NB4 (cell line): ENCODE measurements around the gene IL16.

ENCODE experiments used
- DNase-seq: peaks from one replicate; pipeline ENCODE4 v3.0.0; 2010; ENCODE audit warnings: low read depth
- H3K4me3 ChIP-seq: one replicate; pipeline ENCODE4 v1.5.1; 2011; ENCODE audit warnings: mild to moderate bottlenecking, low read depth, low read length, moderate library complexity
- MYC ChIP-seq: IDR thresholded peaks from 2 replicates; pipeline ENCODE4 v1.6.1; 2011; ENCODE audit warnings: low read depth, low read length
- POLR2A ChIP-seq: IDR thresholded peaks from 2 replicates; pipeline ENCODE4 v1.6.1; 2011; ENCODE audit warnings: mild to moderate bottlenecking; ENCODE audit not compliant: insufficient read length; ENCODE audit errors: extremely low read depth
- TF ChIP-seq, protein P1 (sequence below): IDR thresholded peaks from one replicate; pipeline ENCODE4 v1.5.1; 2012; ENCODE audit warnings: low read depth, low read length
- TF ChIP-seq, protein P2 (sequence below): IDR thresholded peaks from 2 replicates; pipeline ENCODE4 v1.6.1; 2011; ENCODE audit warnings: low read depth, low read length

The IL16 gene

DNA sequence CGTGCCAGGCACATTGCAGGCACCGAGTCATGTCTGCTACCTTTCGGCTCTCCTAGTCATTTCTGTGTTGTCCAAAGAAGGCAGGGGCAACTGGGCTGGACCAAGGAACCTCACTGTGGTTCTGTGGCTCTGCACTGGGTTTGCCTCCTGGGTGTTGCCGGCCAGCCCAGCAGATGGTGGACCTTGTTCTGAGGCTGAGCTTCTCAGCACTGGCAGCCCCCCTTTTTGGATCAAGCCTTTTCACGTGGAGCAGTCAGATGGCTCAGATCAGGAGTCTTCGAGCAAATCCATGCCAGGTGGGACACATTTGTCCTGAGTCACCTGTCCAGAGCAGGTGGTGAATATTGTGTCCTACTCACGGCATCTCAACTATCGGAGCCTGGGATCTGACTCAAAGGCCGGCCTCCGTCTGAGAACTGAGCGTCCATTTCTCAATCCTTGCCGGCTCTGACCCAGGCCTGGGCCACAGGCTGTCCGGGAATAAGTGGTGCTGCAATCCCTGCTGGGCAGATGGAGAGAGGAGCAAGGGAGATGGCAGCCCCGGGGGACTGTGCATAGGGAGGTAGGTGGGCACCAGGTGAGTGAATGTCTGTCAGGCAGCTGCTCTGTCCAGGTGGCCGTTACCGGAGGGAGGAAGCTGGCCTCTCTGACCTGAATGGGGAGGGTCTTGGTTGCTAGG, at the start of gene IL16:
Gene IL16, plus strand, starts transcription at position 304 of the 679 bp plus-strand sequence. CDS start 28,521 bp downstream, outside the sequence.
- TF ChIP-seq, protein P1, sequence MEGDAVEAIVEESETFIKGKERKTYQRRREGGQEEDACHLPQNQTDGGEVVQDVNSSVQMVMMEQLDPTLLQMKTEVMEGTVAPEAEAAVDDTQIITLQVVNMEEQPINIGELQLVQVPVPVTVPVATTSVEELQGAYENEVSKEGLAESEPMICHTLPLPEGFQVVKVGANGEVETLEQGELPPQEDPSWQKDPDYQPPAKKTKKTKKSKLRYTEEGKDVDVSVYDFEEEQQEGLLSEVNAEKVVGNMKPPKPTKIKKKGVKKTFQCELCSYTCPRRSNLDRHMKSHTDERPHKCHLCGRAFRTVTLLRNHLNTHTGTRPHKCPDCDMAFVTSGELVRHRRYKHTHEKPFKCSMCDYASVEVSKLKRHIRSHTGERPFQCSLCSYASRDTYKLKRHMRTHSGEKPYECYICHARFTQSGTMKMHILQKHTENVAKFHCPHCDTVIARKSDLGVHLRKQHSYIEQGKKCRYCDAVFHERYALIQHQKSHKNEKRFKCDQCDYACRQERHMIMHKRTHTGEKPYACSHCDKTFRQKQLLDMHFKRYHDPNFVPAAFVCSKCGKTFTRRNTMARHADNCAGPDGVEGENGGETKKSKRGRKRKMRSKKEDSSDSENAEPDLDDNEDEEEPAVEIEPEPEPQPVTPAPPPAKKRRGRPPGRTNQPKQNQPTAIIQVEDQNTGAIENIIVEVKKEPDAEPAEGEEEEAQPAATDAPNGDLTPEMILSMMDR: no peak
- no peak for TF ChIP-seq MYC
- no peak within 1 kb of the TSS for H3K4me3 ChIP-seq
- DNase-seq: no peak

DNA sequence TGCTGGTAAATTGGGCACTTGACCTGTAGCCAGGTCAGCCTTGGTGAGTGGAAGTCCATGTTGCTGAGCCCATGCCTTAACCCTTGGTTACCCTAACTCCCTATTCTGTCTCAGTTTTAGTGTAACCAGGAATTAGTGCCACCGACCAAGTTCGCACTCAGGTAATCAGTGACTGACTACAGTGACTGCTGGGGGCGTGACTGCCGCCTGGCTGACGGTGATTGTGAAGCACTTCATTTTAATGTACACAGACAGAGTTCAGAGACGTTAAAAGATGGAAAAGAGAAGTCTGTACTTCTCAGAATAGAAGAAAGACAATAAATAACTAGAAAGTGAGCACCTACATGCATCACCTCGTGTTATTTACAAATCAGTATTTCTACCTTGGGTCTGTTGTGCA, 45.3 kb upstream of the IL16 start:
- TF ChIP-seq MYC (no peak), POLR2A (no peak)
- TF ChIP-seq, protein P2, sequence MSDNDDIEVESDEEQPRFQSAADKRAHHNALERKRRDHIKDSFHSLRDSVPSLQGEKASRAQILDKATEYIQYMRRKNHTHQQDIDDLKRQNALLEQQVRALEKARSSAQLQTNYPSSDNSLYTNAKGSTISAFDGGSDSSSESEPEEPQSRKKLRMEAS: no peak
- TF ChIP-seq, protein P1: no peak
- no peak overlapping the region for H3K4me3 ChIP-seq
- no peak for DNase-seq

DNA sequence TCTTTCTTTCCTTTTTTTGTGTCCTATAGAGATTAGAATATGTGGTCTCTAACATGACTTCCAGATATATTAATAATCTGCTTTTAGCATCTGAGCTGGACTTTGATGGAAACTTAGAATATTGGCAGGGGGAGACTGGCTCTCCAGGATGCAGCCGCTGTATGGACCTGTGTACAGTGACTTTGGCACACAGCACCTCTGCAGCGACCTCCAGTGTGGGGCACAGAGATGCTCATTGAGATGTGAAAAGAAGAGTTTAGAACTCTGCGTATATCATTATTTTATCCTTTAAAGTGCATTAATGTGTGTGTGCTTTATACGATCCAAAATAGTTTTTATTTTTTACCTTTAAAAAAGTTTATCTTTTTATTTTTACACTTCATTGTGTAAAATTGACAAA, 44.3 kb upstream of the IL16 start:
- TF ChIP-seq MYC: no peak
- TF ChIP-seq, protein P1: peak; percentile 13
- DNase-seq: no peak
- H3K4me3 ChIP-seq: no peak overlapping the region

DNA sequence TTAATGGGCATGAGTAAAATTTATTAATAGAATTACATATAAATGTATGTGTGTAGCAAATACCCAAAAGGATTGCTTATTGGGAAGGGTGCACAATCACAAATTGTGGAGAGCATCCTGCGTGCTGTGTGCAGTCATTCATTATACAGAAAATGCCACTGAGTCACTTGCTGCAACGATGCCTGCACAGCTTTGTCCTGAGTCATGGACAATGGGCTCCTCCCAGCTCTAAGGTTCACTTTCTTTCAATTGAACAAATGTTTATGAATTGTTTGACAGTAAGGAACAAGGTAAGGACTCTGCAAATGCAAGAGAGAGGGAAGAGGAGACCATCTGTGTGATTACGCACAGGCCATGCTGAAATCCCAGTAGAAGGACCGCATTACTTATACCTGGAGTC, 43.9 kb upstream of the IL16 start:
- no peak for DNase-seq
- no peak overlapping the region for H3K4me3 ChIP-seq
- TF ChIP-seq, protein P2: no peak
- TF ChIP-seq, protein P1: no peak
- TF ChIP-seq MYC: no peak
- no peak for TF ChIP-seq POLR2A

DNA sequence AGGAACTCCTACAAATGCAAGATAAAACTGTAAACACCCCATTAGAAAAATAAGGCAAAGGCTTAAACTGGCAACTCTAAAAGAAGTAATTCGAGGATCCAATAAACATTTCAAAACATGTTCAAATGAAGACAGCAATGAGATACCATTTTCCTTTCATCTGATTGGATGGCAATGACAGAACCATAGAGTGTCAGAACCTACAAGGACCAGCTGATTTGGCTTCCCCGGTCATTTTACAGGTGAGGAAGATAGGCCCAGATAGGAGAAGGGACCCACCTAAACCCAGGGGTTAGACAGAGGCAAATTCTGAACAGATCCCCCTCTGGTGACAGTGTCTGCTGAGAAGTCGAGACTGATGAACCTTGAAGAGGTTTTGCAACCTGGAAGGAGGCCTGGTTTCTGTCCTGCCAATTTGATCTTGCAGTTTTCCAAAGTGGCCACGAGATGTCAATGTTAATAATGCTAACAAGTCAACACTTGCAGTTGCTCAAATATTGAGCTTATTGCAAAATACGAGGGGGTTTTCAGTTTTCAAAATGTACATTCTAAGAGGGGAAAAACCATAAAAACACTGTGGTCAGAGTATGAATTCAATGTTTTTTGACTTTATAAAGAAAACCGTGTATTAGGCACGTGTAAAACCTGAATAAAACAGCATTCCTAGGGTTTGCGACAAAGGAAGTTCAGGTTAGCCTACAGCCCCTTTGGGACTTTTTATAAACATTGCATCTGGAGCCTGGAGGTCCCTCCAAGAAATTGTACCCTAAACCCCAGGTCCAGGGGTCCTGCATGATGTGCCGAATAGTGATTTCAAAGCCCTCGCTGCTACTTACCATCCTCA, 41.1 kb upstream of the IL16 start:
- DNase-seq: peak; percentile 77
- TF ChIP-seq MYC (no peak), POLR2A (no peak)
- TF ChIP-seq, protein P2: peak; percentile 36; the same call in 1 of the 2 replicates
- TF ChIP-seq, protein P1: peak; percentile 76
- H3K4me3 ChIP-seq: no peak overlapping the region
